ENCODE results near the gene PLA2R1. TPM values are rescaled to one million over a fixed set of nuclear protein-coding genes. Genes with fewer than 3 reads are reported as not detected.

The PLA2R1 gene
- total and polyA plus RNA-seq, 10 of the 15 experiments (the other 5 are each of a cell fraction or from before 2014, with no cell fraction given), result 0.01 to 0.05 (median 0.02) TPM; not detected in 6

GRCh38 chr2:160050147-160050546 lies 12.3 kb downstream of the PLA2R1 start:
- Histone ChIP-seq H3K27me3 (replicated peaks in 1 of 2; ENCODE audit: control insufficient read depth in 2 of 2, insufficient read depth in 2 of 2, low read length in 1 of 2) (no peaks in the 10 kb centered on the region; a peak in 2 of 4 replicates), H3K4me3 (no peak overlapping the region), H3K36me3 (ENCODE audit: control insufficient read depth in 2 of 2, insufficient read depth in 2 of 2, low read length in 1 of 2) (no peaks in the 10 kb centered on the region), H4K20me1 (ENCODE audit: control insufficient read depth, insufficient read depth) (no peaks in the 10 kb centered on the region), H3K9ac (ENCODE audit: control insufficient read depth, insufficient read depth, low read length) (no peak overlapping the region), H3K4me2 (ENCODE audit: control insufficient read depth, insufficient read depth) (no peak overlapping the region), H3K27ac (ENCODE audit: control insufficient read depth, insufficient read depth) (no peak overlapping the region), H3K9me3 (replicated peaks; ENCODE audit: control insufficient read depth, insufficient read depth, low read length) (no peaks in the 10 kb centered on the region), H3K79me2 (ENCODE audit: control insufficient read depth, insufficient read depth, low read length) (no peaks in the 10 kb centered on the region), H2AFZ (ENCODE audit: control insufficient read depth, low read depth, low read length) (no peak overlapping the region), H3K4me1 (ENCODE audit: control insufficient read depth, insufficient read depth, low read length) (no peaks in the 10 kb centered on the region)
- no TSS peak for BruUV-seq (replicated peaks)
- no peak for DNase-seq (ENCODE audit: low read depth, low spot score)
- ChIA-PET CTCF (interaction anchor here (1.2 kb wide), 1 partner anchor 28 kb away, joined by 3 read pairs; no protein-coding TSS in a partner anchor), RAD21 (ENCODE audit: unreplicated experiment) (no interaction called here), POLR2A (no interaction called here), SMC1A (ENCODE audit: uncharacterized antibody, unreplicated experiment) (no interaction called here)
- in situ Hi-C loops (cut with MboI), result no loop called here
- ATAC-seq, result no peak
- WGBS (ENCODE audit: insufficient coverage, insufficient replicate concordance, low lambda C conversion rate, missing lambda C conversion rate), result 46% methylated on average over 3 of the region's 3 CpGs
- TF ChIP-seq HDAC2 (IDR thresholded peaks at IDR 0.05) (no peak), ZSCAN29 (IDR thresholded peaks at IDR 0.05) (no peak), SP1 (IDR thresholded peaks at IDR 0.05; ENCODE audit: low read depth, low read length) (no peak), SPI1 (IDR thresholded peaks at IDR 0.05; ENCODE audit: borderline replicate concordance, insufficient read depth, low read depth, low read length) (no peak), ZBTB11 (CRISPR knock-in tag; IDR thresholded peaks at IDR 0.05) (no peak)
- intact Hi-C loops (cut with micrococcal nuclease; ENCODE audit: unreplicated experiment), result no loop called here
- FAIRE-seq, result no peak
